ENCODE measurements around the gene DCAF11. TPM values are rescaled to one million over a fixed set of nuclear protein-coding genes. Genes with fewer than 3 reads are reported as not detected.

The DCAF11 gene
- total and polyA plus RNA-seq, 2 of the 13 experiments (the other 11 are each of a cell fraction or from before 2014, with no cell fraction given): 150 to 257 TPM

GRCh38 chr14:24096545-24097181 is 17.9 kb upstream of the DCAF11 start (continued):
- peak; percentile 85; the same call in 1 of the 2 replicates for TF ChIP-seq CHCHD3 (CRISPR knock-in tag; IDR thresholded peaks at IDR 0.05)
- TF ChIP-seq TBP (CRISPR knock-in tag; IDR thresholded peaks at IDR 0.05): 0 out of 2 replicates have a peak, but pooled peaks have one; percentile 69
- TF ChIP-seq SOX6 (IDR thresholded peaks at IDR 0.05): no peak
- peak; percentile 42; the same call in 1 of the 2 replicates for TF ChIP-seq SOX6 (CRISPR knock-in tag; IDR thresholded peaks at IDR 0.05)
- no peak for TF ChIP-seq HDAC1 (CRISPR knock-in tag; IDR thresholded peaks at IDR 0.05)
- no peak for TF ChIP-seq TOE1 (CRISPR knock-in tag; IDR thresholded peaks at IDR 0.05)
- TF ChIP-seq, protein P1, sequence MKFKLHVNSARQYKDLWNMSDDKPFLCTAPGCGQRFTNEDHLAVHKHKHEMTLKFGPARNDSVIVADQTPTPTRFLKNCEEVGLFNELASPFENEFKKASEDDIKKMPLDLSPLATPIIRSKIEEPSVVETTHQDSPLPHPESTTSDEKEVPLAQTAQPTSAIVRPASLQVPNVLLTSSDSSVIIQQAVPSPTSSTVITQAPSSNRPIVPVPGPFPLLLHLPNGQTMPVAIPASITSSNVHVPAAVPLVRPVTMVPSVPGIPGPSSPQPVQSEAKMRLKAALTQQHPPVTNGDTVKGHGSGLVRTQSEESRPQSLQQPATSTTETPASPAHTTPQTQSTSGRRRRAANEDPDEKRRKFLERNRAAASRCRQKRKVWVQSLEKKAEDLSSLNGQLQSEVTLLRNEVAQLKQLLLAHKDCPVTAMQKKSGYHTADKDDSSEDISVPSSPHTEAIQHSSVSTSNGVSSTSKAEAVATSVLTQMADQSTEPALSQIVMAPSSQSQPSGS (CRISPR knock-in tag; IDR thresholded peaks at IDR 0.05): peak; percentile 70; the same call in 1 of the 2 replicates
- TF ChIP-seq SAP130 (CRISPR knock-in tag; IDR thresholded peaks at IDR 0.05; ENCODE audit: low read depth): no peak
- TF ChIP-seq ARID2 (CRISPR knock-in tag; IDR thresholded peaks at IDR 0.05; ENCODE audit: borderline replicate concordance): no peak
- no peak for TF ChIP-seq MED13 (CRISPR knock-in tag; IDR thresholded peaks at IDR 0.05)
- TF ChIP-seq ZNF879 (CRISPR knock-in tag; IDR thresholded peaks at IDR 0.05): no peak
- TF ChIP-seq, protein P2, sequence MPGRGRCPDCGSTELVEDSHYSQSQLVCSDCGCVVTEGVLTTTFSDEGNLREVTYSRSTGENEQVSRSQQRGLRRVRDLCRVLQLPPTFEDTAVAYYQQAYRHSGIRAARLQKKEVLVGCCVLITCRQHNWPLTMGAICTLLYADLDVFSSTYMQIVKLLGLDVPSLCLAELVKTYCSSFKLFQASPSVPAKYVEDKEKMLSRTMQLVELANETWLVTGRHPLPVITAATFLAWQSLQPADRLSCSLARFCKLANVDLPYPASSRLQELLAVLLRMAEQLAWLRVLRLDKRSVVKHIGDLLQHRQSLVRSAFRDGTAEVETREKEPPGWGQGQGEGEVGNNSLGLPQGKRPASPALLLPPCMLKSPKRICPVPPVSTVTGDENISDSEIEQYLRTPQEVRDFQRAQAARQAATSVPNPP (CRISPR knock-in tag; IDR thresholded peaks at IDR 0.05): no peak
- TF ChIP-seq, protein P3, sequence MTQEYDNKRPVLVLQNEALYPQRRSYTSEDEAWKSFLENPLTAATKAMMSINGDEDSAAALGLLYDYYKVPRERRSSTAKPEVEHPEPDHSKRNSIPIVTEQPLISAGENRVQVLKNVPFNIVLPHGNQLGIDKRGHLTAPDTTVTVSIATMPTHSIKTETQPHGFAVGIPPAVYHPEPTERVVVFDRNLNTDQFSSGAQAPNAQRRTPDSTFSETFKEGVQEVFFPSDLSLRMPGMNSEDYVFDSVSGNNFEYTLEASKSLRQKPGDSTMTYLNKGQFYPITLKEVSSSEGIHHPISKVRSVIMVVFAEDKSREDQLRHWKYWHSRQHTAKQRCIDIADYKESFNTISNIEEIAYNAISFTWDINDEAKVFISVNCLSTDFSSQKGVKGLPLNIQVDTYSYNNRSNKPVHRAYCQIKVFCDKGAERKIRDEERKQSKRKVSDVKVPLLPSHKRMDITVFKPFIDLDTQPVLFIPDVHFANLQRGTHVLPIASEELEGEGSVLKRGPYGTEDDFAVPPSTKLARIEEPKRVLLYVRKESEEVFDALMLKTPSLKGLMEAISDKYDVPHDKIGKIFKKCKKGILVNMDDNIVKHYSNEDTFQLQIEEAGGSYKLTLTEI (CRISPR knock-in tag; conservative IDR thresholded peaks at IDR 0.05): no peak
- TF ChIP-seq CCAR2 (optimal IDR thresholded peaks at IDR 0.05; ENCODE audit: low read depth, low read length): no peak
- TF ChIP-seq JUN (CRISPR knock-in tag; IDR thresholded peaks at IDR 0.05): no peak
- no peak; the same call in 1 of the 2 replicates for TF ChIP-seq NFE2L1 (CRISPR knock-in tag; IDR thresholded peaks at IDR 0.05; ENCODE audit: borderline replicate concordance)
- no peak for TF ChIP-seq ZNF12 (CRISPR knock-in tag; IDR thresholded peaks at IDR 0.05)
- no peak for TF ChIP-seq ZNF567 (CRISPR knock-in tag; IDR thresholded peaks at IDR 0.05; ENCODE audit: borderline replicate concordance)
- TF ChIP-seq REXO4 (CRISPR knock-in tag; IDR thresholded peaks at IDR 0.05; ENCODE audit: borderline replicate concordance): no peak
- TF ChIP-seq, protein P4, sequence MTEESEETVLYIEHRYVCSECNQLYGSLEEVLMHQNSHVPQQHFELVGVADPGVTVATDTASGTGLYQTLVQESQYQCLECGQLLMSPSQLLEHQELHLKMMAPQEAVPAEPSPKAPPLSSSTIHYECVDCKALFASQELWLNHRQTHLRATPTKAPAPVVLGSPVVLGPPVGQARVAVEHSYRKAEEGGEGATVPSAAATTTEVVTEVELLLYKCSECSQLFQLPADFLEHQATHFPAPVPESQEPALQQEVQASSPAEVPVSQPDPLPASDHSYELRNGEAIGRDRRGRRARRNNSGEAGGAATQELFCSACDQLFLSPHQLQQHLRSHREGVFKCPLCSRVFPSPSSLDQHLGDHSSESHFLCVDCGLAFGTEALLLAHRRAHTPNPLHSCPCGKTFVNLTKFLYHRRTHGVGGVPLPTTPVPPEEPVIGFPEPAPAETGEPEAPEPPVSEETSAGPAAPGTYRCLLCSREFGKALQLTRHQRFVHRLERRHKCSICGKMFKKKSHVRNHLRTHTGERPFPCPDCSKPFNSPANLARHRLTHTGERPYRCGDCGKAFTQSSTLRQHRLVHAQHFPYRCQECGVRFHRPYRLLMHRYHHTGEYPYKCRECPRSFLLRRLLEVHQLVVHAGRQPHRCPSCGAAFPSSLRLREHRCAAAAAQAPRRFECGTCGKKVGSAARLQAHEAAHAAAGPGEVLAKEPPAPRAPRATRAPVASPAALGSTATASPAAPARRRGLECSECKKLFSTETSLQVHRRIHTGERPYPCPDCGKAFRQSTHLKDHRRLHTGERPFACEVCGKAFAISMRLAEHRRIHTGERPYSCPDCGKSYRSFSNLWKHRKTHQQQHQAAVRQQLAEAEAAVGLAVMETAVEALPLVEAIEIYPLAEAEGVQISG (CRISPR knock-in tag; IDR thresholded peaks at IDR 0.05): peak; percentile 27; the same call in 1 of the 2 replicates
- no peak for TF ChIP-seq JARID2 (CRISPR knock-in tag; IDR thresholded peaks at IDR 0.05; ENCODE audit: insufficient replicate concordance)
